HepG2 (cell line): ENCODE measurements around the gene SSH3. TPM values are rescaled to one million over a fixed set of nuclear protein-coding genes. Genes with fewer than 3 reads are reported as not detected.

Experiments
- ATAC-seq: fragments of 200-7000 bp; cut with Tn5 transposase; 3 replicates; pipeline ENCODE4 v1.9.1; 2020; ENCODE audit warnings: mild to moderate bottlenecking, moderate library complexity
- BruUV-seq: library from RNA; stranded (reverse); fragments of 400-500 nt; replicated peaks from 2 replicates; lab custom pipeline; 2021; lab: Mats Ljungman, UMichigan
- CTCF ChIA-PET: fragments of 300-600 bp; formaldehyde crosslinking; extraction: SDS; loops from one replicate; lab custom pipeline; 2021; ENCODE audit warnings: low total read pairs, inconsistent platforms, low intra/inter-chr PET ratio; lab: Yijun Ruan, JAX
- POLR2A ChIA-PET: fragments of 350-600 bp; sonication (Branson Sonifier 250); formaldehyde crosslinking; loops from one replicate; lab custom pipeline; 2020; ENCODE audit warnings: antibody characterized with exemption, inconsistent platforms; lab: Yijun Ruan, JAX
- DNase-seq: peaks from one replicate; pipeline ENCODE4 v3.0.0-alpha.2; 2015; ENCODE audit warnings: low spot score
- FAIRE-seq: peaks from 3 replicates; lab custom pipeline; 2011; peaks lifted over from hg19 to GRCh38; lab: Jason Lieb, UNC
- H2AFZ ChIP-seq: one replicate; pipeline ENCODE4 v1.6.1; 2011; ENCODE audit warnings: low read length, inconsistent platforms
- H3K27ac ChIP-seq: fragments of 300-600 bp; 3 replicates; pipeline ENCODE4 v1.8.0; 2011; ENCODE audit warnings: mixed run types, mild to moderate bottlenecking, mixed read lengths, low read length, inconsistent platforms; ENCODE audit not compliant: insufficient read depth; ENCODE audit errors: extremely low read length
- H3K27me3 ChIP-seq, 2 experiments: fragments of 200-600 bp in 1 of 2; 2 replicates in 1 of 2; 3 replicates in 1 of 2; pipeline versions ENCODE4 v1.6.0 to v1.8.0; 2011; ENCODE audit warnings: low read length in 2 of 2, mild to moderate bottlenecking in 2 of 2, moderate library complexity in 2 of 2, inconsistent platforms in 1 of 2; ENCODE audit not compliant: insufficient read depth in 2 of 2, control insufficient read depth in 1 of 2
- H3K36me3 ChIP-seq, 2 experiments: fragments of 200-600 bp in 1 of 2; replicated peaks in 1 of 2; 2 replicates in 1 of 2; 3 replicates in 1 of 2; pipeline versions ENCODE4 v1.5.1 to v1.8.0; 2011; ENCODE audit warnings: low read length in 2 of 2, inconsistent platforms in 1 of 2; ENCODE audit not compliant: insufficient read depth in 2 of 2, control insufficient read depth in 1 of 2
- H3K4me1 ChIP-seq: 2 replicates; pipeline ENCODE4 v1.5.1; 2012; ENCODE audit warnings: low read length, inconsistent platforms; ENCODE audit not compliant: insufficient read depth
- H3K4me2 ChIP-seq: 2 replicates; pipeline ENCODE4 v1.6.0; 2011; ENCODE audit warnings: low read depth, low read length, inconsistent platforms
- H3K4me3 ChIP-seq, 3 experiments: fragments of 200-600 bp in 1 of 3; sonication (generic), shearing (Covaris generic) in 1 of 3; replicated peaks in 1 of 3; 2 replicates each; pipeline ENCODE4 v1.5.1; 2011 to 2016; ENCODE audit warnings: low read length in 3 of 3, inconsistent platforms in 2 of 3, low read depth in 2 of 3, mild to moderate bottlenecking in 2 of 3, control low read depth in 1 of 3, mixed read lengths in 1 of 3; ENCODE audit not compliant: insufficient read depth in 1 of 3
- H3K79me2 ChIP-seq: one replicate; pipeline ENCODE4 v1.6.1; 2011; ENCODE audit warnings: low read length, inconsistent platforms; ENCODE audit not compliant: insufficient read depth
- H3K9ac ChIP-seq: 2 replicates; pipeline ENCODE4 v1.6.0; 2011; ENCODE audit warnings: mild to moderate bottlenecking, low read depth, low read length, inconsistent platforms; ENCODE audit not compliant: insufficient read depth
- H3K9me3 ChIP-seq: 2 replicates; pipeline ENCODE4 v1.5.1; 2012; ENCODE audit warnings: mild to moderate bottlenecking, low read length
- H4K20me1 ChIP-seq: 2 replicates; pipeline ENCODE4 v1.6.0; 2011; ENCODE audit warnings: inconsistent platforms, mild to moderate bottlenecking, low read length, moderate library complexity; ENCODE audit not compliant: insufficient read depth
- ARID3A ChIP-seq: IDR thresholded peaks from 2 replicates; pipeline ENCODE4 v1.6.1; 2012; ENCODE audit warnings: low read depth, low read length, improper control_type of control experiment
- CC2D1A ChIP-seq: sonication (generic); formaldehyde crosslinking; IDR thresholded peaks from 2 replicates; pipeline ENCODE4 v1.8.1; 2023; ENCODE audit warnings: mild to moderate bottlenecking, missing genetic modification reagents
- CCAR2 ChIP-seq: fragments of 200-400 bp; formaldehyde crosslinking; optimal IDR thresholded peaks from 2 replicates; pipeline ENCODE3; 2018; ENCODE audit warnings: low read depth, mild to moderate bottlenecking, low read length, moderate library complexity
- DNMT3B ChIP-seq: conservative IDR thresholded peaks from 2 replicates; pipeline ENCODE4 v1.6.1; 2016; ENCODE audit warnings: missing biosample characterization, control low read depth
- HNF1A ChIP-seq, 2 experiments: sonication (generic) in 1 of 2; formaldehyde crosslinking in 1 of 2; IDR thresholded peaks; 2 replicates each; pipeline versions ENCODE4 v1.4.0 to v1.6.1; 2016 to 2020; ENCODE audit warnings: borderline replicate concordance in 1 of 2, low read depth in 1 of 2, mild to moderate bottlenecking in 1 of 2, missing genetic modification reagents in 1 of 2
- JDP2 ChIP-seq: sonication (generic); formaldehyde crosslinking; IDR thresholded peaks from 2 replicates; pipeline ENCODE4 v1.8.1; 2022; ENCODE audit warnings: missing genetic modification reagents, borderline replicate concordance
- RNF219 ChIP-seq: sonication (generic); formaldehyde crosslinking; IDR thresholded peaks from 2 replicates; pipeline ENCODE4 v1.5.0; 2020; ENCODE audit warnings: mild to moderate bottlenecking, missing genetic modification reagents
- TBX3 ChIP-seq: fragments of 450-650 bp; IDR thresholded peaks from 2 replicates; pipeline ENCODE4 v1.6.1; 2017; ENCODE audit warnings: antibody characterized with exemption, mild to moderate bottlenecking, inconsistent platforms, borderline replicate concordance
- THAP9 ChIP-seq: sonication (generic); formaldehyde crosslinking; IDR thresholded peaks from 2 replicates; pipeline ENCODE4; 2020; ENCODE audit warnings: missing genetic modification reagents, mild to moderate bottlenecking, borderline replicate concordance
- TMF1 ChIP-seq: sonication (generic); formaldehyde crosslinking; IDR thresholded peaks from 2 replicates; pipeline ENCODE4 v1.8.1; 2022; ENCODE audit warnings: low read depth, missing genetic modification reagents
- ZNF75D ChIP-seq: sonication (generic); formaldehyde crosslinking; IDR thresholded peaks from 2 replicates; pipeline ENCODE4 v1.8.1; 2023; ENCODE audit warnings: missing genetic modification reagents, mild to moderate bottlenecking, borderline replicate concordance
- WGBS: methylation state at CpG from one replicate; pipeline ENCODE4 v1.1.6; 2017; ENCODE audit warnings: low lambda C conversion rate; 5-methylcytosine and 5-hydroxymethylcytosine counted together
- in situ Hi-C: cut with HindIII; loops from 2 replicates; pipeline ENCODE4 v1.10.0; 2017; ENCODE audit warnings: low pct_unique_long_range_greater_than_20kb; ENCODE audit not compliant: extremely low pct_ligation_motif_present
- intact Hi-C: fragments of 100-400 bp; cut with micrococcal nuclease; formaldehyde crosslinking; loops from one replicate; pipeline ENCODE4 v1.10.0; 2022; ENCODE audit not compliant: unreplicated experiment
- polyA plus RNA-seq, 8 experiments: library from polyadenylated mRNA; depleted of rRNA in 3 of 8; stranded (reverse) in 7 of 8; unstranded in 1 of 8; fragments of >200 nt; fragmentation: Illumina TruSeq in 4 of 8; extraction: Trizol in 4 of 8; gene quantifications; 2 replicates each; pipeline versions ENCODE4 v1.2.1 to v1.2.3, GENCODE V29; 2011 to 2016; ENCODE audit warnings: low read depth in 4 of 8, missing spikeins in 1 of 8, mixed read lengths in 1 of 8; ENCODE audit not compliant: insufficient read depth in 1 of 8
- total RNA-seq, 5 experiments: library from RNA; depleted of rRNA; stranded (reverse); fragments of >200 nt; fragmentation: Illumina TruSeq; extraction: Trizol; gene quantifications; 2 replicates each; pipeline ENCODE4 v1.2.3, GENCODE V29; 2016; ENCODE audit warnings: low read depth in 1 of 5

The SSH3 gene
- total and polyA plus RNA-seq, 2 of the 13 experiments (the other 11 are each of a cell fraction or from before 2014, with no cell fraction given) = 12.4 to 18.8 TPM

GRCh38 chr11:67276781-67277230 lies 26.5 kb upstream of the SSH3 start:
- no peak overlapping the region for H3K9ac ChIP-seq
- CTCF ChIA-PET = no interaction called here
- in situ Hi-C loops (no loop called here), intact Hi-C loops (no loop called here)
- BruUV-seq = no TSS peak
- H3K4me3 ChIP-seq = no peak overlapping the region
- no peak overlapping the region for H2AFZ ChIP-seq
- H3K27ac ChIP-seq = no peak overlapping the region
- H3K79me2 ChIP-seq = peaks cover 26% of the 10 kb centered on the region
- H3K9me3 ChIP-seq = no peaks in the 10 kb centered on the region
- no peaks in the 10 kb centered on the region for H3K27me3 ChIP-seq
- POLR2A ChIA-PET = interaction anchor here (1.7 kb wide), 1 partner anchor 12 kb away, joined by 8 read pairs; the partner anchor contains the start of gene ANKRD13D
- 92% methylated on average over 9 of the region's 16 CpGs for WGBS
- peaks cover 32% of the 10 kb centered on the region; the same call in 1 of the 2 replicates for H4K20me1 ChIP-seq
- no peak overlapping the region for H3K4me2 ChIP-seq
- no peak for ATAC-seq
- no peak for DNase-seq
- H3K36me3 ChIP-seq = peaks cover 34 to 66% of the 10 kb centered on the region in 2 experiments; a peak in 4 of 5 replicates
- no peak for FAIRE-seq
- peaks cover 6% of the 10 kb centered on the region; the same call in 1 of the 2 replicates for H3K4me1 ChIP-seq
- TF ChIP-seq HNF1A (IDR thresholded peaks at IDR 0.05; ENCODE audit: low read depth) = no peak
- no peak for TF ChIP-seq HNF1A (CRISPR knock-in tag; IDR thresholded peaks at IDR 0.05; ENCODE audit: borderline replicate concordance)
- no peak for TF ChIP-seq TBX3
- no peak for TF ChIP-seq JDP2 (CRISPR knock-in tag)
- TF ChIP-seq RNF219 = no peak
- TF ChIP-seq ARID3A = no peak
- TF ChIP-seq TMF1 = no peak
- TF ChIP-seq CC2D1A = no peak
- no peak for TF ChIP-seq CCAR2
- TF ChIP-seq THAP9 (CRISPR knock-in tag) = no peak
- no peak for TF ChIP-seq DNMT3B
- TF ChIP-seq ZNF75D (CRISPR knock-in tag) = no peak
